SK-N-SH treated with all-trans-retinoic acid at 6 μM for 48 hours (cell line): Measurements from ENCODE around the gene OBSCN.

Experiments used
- ARNTL ChIP-seq: fragments of 450-650 bp; formaldehyde crosslinking; IDR thresholded peaks from 2 replicates; pipeline ENCODE4 v1.5.0; 2020; ENCODE audit warnings: low read depth, mild to moderate bottlenecking, moderate library complexity, borderline replicate concordance
- BACH2 ChIP-seq: fragments of 250-450 bp; sonication (Bioruptor Pico); IDR thresholded peaks from 2 replicates; pipeline ENCODE4 v1.9.0; 2021; ENCODE audit warnings: mild to moderate bottlenecking, borderline replicate concordance
- ISL1 ChIP-seq: fragments of 250-450 bp; sonication (Bioruptor Pico); IDR thresholded peaks from 2 replicates; pipeline ENCODE4 v2.1.2; 2022; ENCODE audit warnings: mild to moderate bottlenecking, moderate library complexity
- OSR1 ChIP-seq: fragments of 250-450 bp; sonication (Bioruptor Pico); IDR thresholded peaks from 2 replicates; pipeline ENCODE4 v1.8.0; 2022; ENCODE audit warnings: moderate library complexity, mild to moderate bottlenecking, inconsistent platforms
- RARB ChIP-seq: fragments of 250-450 bp; sonication (Bioruptor Pico); IDR thresholded peaks from 2 replicates; pipeline ENCODE4 v1.8.0; 2021; ENCODE audit warnings: mild to moderate bottlenecking, moderate library complexity
- ZFP30 ChIP-seq: fragments of 450-650 bp; formaldehyde crosslinking; IDR thresholded peaks from 2 replicates; pipeline ENCODE4 v1.5.0; 2022; ENCODE audit warnings: mild to moderate bottlenecking, moderate library complexity
- ZNF565 ChIP-seq: fragments of 450-650 bp; formaldehyde crosslinking; conservative IDR thresholded peaks from 2 replicates; pipeline ENCODE4 v1.5.0; 2020; ENCODE audit warnings: low read depth, mild to moderate bottlenecking, moderate library complexity
- ZNF70 ChIP-seq: fragments of 450-650 bp; formaldehyde crosslinking; IDR thresholded peaks from 2 replicates; pipeline ENCODE4 v1.5.0; 2020; ENCODE audit warnings: mild to moderate bottlenecking, moderate library complexity
- TF ChIP-seq, protein P1 (sequence below): fragments of 250-450 bp; sonication (Bioruptor Pico); IDR thresholded peaks from 2 replicates; pipeline ENCODE4 v1.8.0; 2020; ENCODE audit warnings: mild to moderate bottlenecking, moderate library complexity, borderline replicate concordance
- TF ChIP-seq, protein P2 (sequence below): fragments of 250-450 bp; sonication (Bioruptor Pico); IDR thresholded peaks from 2 replicates; pipeline ENCODE4 v1.5.0; 2020; ENCODE audit warnings: mild to moderate bottlenecking, moderate library complexity
- TF ChIP-seq, protein P3 (sequence below): fragments of 250-450 bp; sonication (Bioruptor Pico); IDR thresholded peaks from 2 replicates; pipeline ENCODE4 v1.5.1; 2021; ENCODE audit warnings: mild to moderate bottlenecking, moderate library complexity
- TF ChIP-seq, protein P4 (sequence below): fragments of 250-450 bp; sonication (Bioruptor Pico); IDR thresholded peaks from 2 replicates; pipeline ENCODE4 v1.5.1; 2020; ENCODE audit warnings: low read depth, mild to moderate bottlenecking, moderate library complexity

DNA sequence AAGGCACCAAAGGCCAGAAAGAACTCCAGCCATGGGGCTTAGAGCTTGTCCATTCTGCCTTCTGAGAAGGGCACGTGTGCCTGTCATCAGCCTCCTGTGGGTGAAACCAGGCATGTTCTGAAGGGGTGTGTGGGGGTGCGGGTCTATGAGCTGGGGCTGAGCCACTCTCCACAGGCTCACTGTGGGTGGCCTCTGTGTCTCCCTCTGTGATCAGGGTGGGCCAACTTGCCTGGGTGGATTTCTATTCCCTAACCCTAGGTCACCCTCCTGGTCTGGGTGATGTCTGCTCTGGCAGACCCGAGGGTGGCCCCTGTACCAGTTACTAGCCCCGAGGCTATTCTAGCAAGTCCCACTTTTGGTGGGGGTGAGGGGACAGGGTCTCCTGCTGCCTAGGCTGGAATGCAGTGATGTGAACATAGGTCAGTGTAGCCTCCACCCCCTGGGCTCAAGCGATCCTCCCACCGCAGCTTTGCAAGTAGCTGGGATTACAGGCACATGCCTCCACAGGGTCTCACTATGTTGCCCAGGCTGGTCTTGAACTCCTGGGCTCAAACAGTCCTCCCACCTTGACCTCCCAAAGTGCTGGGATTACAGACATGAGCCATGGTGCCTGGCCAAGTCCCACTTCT is 104.4 kb downstream of the OBSCN start:
- TF ChIP-seq, protein P1, sequence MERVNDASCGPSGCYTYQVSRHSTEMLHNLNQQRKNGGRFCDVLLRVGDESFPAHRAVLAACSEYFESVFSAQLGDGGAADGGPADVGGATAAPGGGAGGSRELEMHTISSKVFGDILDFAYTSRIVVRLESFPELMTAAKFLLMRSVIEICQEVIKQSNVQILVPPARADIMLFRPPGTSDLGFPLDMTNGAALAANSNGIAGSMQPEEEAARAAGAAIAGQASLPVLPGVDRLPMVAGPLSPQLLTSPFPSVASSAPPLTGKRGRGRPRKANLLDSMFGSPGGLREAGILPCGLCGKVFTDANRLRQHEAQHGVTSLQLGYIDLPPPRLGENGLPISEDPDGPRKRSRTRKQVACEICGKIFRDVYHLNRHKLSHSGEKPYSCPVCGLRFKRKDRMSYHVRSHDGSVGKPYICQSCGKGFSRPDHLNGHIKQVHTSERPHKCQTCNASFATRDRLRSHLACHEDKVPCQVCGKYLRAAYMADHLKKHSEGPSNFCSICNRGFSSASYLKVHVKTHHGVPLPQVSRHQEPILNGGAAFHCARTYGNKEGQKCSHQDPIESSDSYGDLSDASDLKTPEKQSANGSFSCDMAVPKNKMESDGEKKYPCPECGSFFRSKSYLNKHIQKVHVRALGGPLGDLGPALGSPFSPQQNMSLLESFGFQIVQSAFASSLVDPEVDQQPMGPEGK, result no peak
- TF ChIP-seq ZNF565 (CRISPR knock-in tag), result no peak
- no peak for TF ChIP-seq BACH2 (CRISPR knock-in tag)
- TF ChIP-seq ISL1 (CRISPR knock-in tag), result no peak
- no peak for TF ChIP-seq OSR1 (CRISPR knock-in tag)
- no peak for TF ChIP-seq RARB (CRISPR knock-in tag)
- no peak for TF ChIP-seq ARNTL
- TF ChIP-seq, protein P2, sequence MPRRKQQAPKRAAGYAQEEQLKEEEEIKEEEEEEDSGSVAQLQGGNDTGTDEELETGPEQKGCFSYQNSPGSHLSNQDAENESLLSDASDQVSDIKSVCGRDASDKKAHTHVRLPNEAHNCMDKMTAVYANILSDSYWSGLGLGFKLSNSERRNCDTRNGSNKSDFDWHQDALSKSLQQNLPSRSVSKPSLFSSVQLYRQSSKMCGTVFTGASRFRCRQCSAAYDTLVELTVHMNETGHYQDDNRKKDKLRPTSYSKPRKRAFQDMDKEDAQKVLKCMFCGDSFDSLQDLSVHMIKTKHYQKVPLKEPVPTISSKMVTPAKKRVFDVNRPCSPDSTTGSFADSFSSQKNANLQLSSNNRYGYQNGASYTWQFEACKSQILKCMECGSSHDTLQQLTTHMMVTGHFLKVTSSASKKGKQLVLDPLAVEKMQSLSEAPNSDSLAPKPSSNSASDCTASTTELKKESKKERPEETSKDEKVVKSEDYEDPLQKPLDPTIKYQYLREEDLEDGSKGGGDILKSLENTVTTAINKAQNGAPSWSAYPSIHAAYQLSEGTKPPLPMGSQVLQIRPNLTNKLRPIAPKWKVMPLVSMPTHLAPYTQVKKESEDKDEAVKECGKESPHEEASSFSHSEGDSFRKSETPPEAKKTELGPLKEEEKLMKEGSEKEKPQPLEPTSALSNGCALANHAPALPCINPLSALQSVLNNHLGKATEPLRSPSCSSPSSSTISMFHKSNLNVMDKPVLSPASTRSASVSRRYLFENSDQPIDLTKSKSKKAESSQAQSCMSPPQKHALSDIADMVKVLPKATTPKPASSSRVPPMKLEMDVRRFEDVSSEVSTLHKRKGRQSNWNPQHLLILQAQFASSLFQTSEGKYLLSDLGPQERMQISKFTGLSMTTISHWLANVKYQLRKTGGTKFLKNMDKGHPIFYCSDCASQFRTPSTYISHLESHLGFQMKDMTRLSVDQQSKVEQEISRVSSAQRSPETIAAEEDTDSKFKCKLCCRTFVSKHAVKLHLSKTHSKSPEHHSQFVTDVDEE, result no peak
- TF ChIP-seq, protein P3, sequence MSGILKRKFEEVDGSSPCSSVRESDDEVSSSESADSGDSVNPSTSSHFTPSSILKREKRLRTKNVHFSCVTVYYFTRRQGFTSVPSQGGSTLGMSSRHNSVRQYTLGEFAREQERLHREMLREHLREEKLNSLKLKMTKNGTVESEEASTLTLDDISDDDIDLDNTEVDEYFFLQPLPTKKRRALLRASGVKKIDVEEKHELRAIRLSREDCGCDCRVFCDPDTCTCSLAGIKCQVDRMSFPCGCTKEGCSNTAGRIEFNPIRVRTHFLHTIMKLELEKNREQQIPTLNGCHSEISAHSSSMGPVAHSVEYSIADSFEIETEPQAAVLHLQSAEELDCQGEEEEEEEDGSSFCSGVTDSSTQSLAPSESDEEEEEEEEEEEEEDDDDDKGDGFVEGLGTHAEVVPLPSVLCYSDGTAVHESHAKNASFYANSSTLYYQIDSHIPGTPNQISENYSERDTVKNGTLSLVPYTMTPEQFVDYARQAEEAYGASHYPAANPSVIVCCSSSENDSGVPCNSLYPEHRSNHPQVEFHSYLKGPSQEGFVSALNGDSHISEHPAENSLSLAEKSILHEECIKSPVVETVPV, result no peak
- no peak for TF ChIP-seq ZFP30 (CRISPR knock-in tag)
- no peak for TF ChIP-seq ZNF70 (CRISPR knock-in tag)
- TF ChIP-seq, protein P4, sequence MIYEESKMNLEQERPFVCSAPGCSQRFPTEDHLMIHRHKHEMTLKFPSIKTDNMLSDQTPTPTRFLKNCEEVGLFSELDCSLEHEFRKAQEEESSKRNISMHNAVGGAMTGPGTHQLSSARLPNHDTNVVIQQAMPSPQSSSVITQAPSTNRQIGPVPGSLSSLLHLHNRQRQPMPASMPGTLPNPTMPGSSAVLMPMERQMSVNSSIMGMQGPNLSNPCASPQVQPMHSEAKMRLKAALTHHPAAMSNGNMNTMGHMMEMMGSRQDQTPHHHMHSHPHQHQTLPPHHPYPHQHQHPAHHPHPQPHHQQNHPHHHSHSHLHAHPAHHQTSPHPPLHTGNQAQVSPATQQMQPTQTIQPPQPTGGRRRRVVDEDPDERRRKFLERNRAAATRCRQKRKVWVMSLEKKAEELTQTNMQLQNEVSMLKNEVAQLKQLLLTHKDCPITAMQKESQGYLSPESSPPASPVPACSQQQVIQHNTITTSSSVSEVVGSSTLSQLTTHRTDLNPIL (CRISPR knock-in tag), result no peak
